GM20431 (cell line): ENCODE results near the gene NRG2.

Experiments used
- in situ Hi-C: fragments of 300-500 bp; cut with MseI, MboI; formaldehyde crosslinking; loops from one replicate; pipeline ENCODE4 v1.15.0; 2020; ENCODE audit warnings: low sequenced_read_pairs; ENCODE audit not compliant: unreplicated experiment

The NRG2 gene

GRCh38 chr5:139848508-139849100 lies 194.5 kb downstream of the NRG2 start:
- in situ Hi-C loops = loop anchor here (10.0 kb wide), 1 partner anchor 64 kb away; no protein-coding TSS in a partner anchor

GRCh38 chr5:139847790-139848507 lies 195.2 kb downstream of the NRG2 start:
- in situ Hi-C loops = loop anchor here (10.0 kb wide), 1 partner anchor 63 kb away; no protein-coding TSS in a partner anchor

- in situ Hi-C loops = loop anchor here (10.0 kb wide), 1 partner anchor 62 kb away; no protein-coding TSS in a partner anchor
Observed at GRCh38 chr5:139847091-139847490, 196.0 kb downstream of the NRG2 start.

GRCh38 chr5:139845846-139846681 lies 197.0 kb downstream of the NRG2 start:
- in situ Hi-C loops = loop anchor here (10.0 kb wide), 1 partner anchor 61 kb away; no protein-coding TSS in a partner anchor

GRCh38 chr5:139844472-139845145 lies 198.5 kb downstream of the NRG2 start:
- in situ Hi-C loops = loop anchor here (10.0 kb wide), 1 partner anchor 60 kb away; no protein-coding TSS in a partner anchor

GRCh38 chr5:139843991-139844390 lies 199.1 kb downstream of the NRG2 start:
- in situ Hi-C loops = loop anchor here (10.0 kb wide), 1 partner anchor 59 kb away; no protein-coding TSS in a partner anchor

- in situ Hi-C loops = loop anchor here (10.0 kb wide), 1 partner anchor 58 kb away; no protein-coding TSS in a partner anchor
Observed at GRCh38 chr5:139842321-139842720, 200.8 kb downstream of the NRG2 start.

- in situ Hi-C loops = loop anchor here (10.0 kb wide), 1 partner anchor 57 kb away; no protein-coding TSS in a partner anchor
Observed at GRCh38 chr5:139841549-139841948, 201.6 kb downstream of the NRG2 start.

GRCh38 chr5:139839918-139840317 lies 203.2 kb downstream of the NRG2 start:
- in situ Hi-C loops = loop anchor here (10.0 kb wide), 1 partner anchor 55 kb away; no protein-coding TSS in a partner anchor

GRCh38 chr5:139839232-139839815 lies 203.8 kb downstream of the NRG2 start:
- in situ Hi-C loops = no loop called here

- in situ Hi-C loops = no loop called here
Observed at GRCh38 chr5:139838381-139839197, 204.5 kb downstream of the NRG2 start.

- in situ Hi-C loops = no loop called here
Observed at GRCh38 chr5:139837711-139838380, 205.3 kb downstream of the NRG2 start.

- in situ Hi-C loops = no loop called here
Observed at GRCh38 chr5:139836469-139837208, 206.5 kb downstream of the NRG2 start.

GRCh38 chr5:139835656-139836055 lies 207.4 kb downstream of the NRG2 start:
- in situ Hi-C loops = no loop called here

- in situ Hi-C loops = no loop called here
Observed at GRCh38 chr5:139833525-139833924, 209.6 kb downstream of the NRG2 start.

- in situ Hi-C loops = no loop called here
Observed at GRCh38 chr5:139831624-139832023, 211.5 kb downstream of the NRG2 start.

GRCh38 chr5:139829471-139829870 lies 213.6 kb downstream of the NRG2 start:
- in situ Hi-C loops = no loop called here
